Measurements from ENCODE around the gene MAPK8IP2. TPM values are rescaled to one million over a fixed set of nuclear protein-coding genes. Genes with fewer than 3 reads are reported as not detected.

MAPK8IP2 gene
- total RNA-seq, 1 donor from 2014 or later: 0.62 TPM

DNA sequence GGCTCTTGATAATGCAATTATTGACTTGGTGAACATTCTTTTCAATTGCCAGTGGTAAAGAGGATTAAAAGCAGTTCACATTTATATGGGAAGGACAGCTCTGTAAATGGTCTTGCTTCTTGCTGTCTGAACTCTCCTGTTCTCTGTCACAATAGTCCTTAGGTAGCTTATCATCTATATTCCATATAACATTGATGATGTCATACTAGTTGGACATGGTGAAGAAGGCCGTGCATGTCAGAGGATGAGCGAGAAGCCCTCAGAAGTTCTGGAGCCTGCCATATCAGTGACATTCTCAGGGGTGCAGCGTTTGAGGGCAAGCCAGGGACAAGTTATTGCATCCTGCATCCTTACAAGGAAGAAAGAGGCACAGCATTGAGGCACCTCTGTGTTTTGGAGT is 15.4 kb upstream of the MAPK8IP2 start:
- intact Hi-C loops (cut with DNase I): no loop called here
- ATAC-seq (ENCODE audit: poor library complexity): no peak
- DNase-seq: no peak

DNA sequence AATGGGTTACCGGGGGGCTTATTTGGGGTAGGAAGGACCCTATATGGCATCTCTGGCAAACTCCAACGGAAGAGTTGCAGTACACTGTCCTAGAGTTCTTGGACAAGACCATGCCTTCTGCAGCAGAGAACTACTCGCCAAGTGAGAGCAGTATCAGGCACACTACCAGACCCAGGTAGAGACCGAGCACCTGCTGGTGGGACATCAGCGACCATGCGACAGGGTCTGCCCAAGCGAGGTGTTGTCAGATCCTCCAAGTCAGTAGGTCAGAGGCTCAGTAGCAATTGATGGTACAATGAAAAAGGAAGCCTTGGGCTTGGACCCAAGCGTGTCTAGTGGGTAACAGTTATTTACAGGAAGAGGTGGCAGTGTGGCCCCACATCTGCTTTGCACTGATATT is 14.8 kb upstream of the MAPK8IP2 start:
- DNase-seq (no peak), ATAC-seq (ENCODE audit: poor library complexity) (no peak)
- intact Hi-C loops (cut with DNase I): no loop called here

DNA sequence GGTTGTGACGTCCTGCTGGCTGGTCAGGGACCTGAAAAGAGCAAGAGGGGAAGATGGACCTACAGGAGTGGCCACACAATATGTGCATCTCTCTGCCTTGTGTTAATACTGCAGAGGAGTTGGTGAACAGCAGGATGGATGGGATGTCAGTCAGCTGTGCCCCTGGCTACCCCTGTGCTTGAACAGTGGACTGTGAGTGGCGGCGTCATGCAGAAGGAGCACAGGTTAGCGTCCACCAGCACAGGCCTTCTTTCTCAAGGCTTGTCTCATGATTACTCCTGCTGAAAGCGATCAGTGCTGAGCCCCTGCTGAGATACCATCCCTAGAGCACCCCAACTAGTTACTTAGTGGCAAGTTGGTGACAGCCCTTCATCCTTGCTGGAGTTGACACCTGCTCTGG is 14.2 kb upstream of the MAPK8IP2 start:
- intact Hi-C loops (cut with DNase I): no loop called here
- ATAC-seq (ENCODE audit: poor library complexity) (no peak), DNase-seq (no peak)

DNA sequence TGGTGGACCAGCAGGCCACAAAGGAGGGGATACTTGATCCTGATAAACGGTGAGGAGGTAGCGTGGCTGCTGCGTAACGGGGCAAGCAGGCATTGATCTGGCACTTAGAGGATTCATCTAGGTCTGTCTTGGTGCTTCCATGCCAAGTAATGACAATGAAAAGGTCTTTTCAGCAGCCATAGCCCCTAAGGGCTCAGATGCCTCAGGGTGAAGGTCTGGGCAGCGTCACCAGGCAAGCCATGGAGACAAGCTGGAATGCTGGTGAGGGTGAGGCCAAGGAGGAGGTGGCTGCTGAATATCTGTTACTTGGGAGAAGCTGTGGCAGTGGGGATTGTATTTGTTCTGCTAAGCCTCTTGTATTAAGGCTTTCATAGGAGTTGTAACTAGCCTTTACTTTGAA is 13.2 kb upstream of the MAPK8IP2 start:
- ATAC-seq (ENCODE audit: poor library complexity): no peak
- no peak for DNase-seq

DNA sequence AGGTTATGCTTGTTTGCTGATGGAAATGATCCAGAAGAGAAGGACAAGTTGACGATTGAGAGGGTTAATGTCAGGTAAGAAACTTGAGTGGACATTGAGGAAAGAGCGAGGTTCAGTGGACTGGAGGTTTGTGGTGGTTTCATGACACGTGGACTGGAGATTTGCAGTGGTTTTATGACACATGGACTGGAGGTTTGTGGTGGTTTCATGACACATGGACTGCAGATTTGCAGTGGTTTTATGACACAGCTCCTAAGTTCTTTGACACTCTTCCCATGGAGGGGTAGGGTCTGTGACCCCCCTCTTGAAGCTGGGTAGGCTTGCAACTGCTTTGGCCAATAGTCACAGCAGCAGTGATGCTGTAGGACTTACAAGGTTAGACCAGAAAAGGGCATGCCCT is 5.4 kb upstream of the MAPK8IP2 start:
- no peak for DNase-seq
- ATAC-seq (ENCODE audit: poor library complexity): no peak
- intact Hi-C loops (cut with DNase I): no loop called here

More for the DNA sequence above, 13.2 kb upstream of the MAPK8IP2 start:
- intact Hi-C loops (cut with DNase I): no loop called here

DNA sequence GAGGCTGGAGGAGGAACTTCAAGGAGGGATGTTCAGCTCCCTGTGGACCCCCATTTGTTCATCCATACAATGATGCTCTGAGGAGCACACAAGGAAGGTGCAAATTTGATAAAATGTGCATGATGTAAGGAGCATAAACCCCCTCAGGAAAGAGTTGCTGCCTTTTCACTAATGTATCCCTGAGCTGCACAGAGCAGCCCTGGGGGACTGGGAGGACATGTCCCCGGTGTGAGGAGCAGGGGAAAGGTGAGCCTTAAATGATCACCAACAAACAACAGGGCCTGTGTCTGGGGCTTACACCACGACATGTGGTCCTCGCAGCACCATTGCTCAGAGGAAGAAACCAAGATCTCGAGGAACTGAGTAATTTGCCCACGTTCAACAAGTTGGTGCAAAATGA is 3.5 kb upstream of the MAPK8IP2 start:
- intact Hi-C loops (cut with DNase I): no loop called here
- no peak for ATAC-seq (ENCODE audit: poor library complexity)
- DNase-seq: no peak

DNA sequence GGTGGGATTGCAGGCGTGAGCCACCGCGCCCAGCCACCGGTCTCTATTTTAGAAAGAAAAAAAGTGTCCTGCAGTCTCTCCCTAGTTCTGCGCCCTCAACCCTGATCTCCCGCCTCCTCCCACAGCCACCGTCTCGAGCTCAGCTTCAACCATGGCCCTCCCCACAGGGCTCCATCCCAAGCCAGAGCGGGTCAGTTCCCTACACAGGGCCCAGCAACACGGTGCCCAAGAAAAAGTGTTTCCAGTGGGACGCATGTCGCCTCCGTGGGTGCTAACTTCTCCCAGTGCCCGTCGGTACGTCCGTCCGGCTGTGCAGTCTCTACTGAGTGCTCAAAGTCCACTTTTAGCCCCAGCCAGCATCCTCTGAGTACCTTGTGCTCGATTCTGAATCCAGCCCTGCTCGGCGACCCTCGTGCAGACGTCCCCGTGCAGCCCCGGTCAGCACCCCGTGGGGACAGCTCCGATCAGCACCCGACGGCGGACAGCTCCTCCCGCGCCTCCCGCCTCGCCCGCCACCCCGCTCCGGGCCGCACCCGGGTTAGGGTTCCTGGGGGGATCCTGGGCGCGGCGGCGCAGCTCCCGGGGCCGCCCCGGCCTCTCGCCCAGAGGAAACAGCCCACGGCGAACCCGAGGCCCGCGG is 657 bp upstream of the MAPK8IP2 start:
- DNase-seq (peak; percentile 66), ATAC-seq (ENCODE audit: poor library complexity) (peak; percentile 93)
- intact Hi-C loops (cut with DNase I): no loop called here

DNA sequence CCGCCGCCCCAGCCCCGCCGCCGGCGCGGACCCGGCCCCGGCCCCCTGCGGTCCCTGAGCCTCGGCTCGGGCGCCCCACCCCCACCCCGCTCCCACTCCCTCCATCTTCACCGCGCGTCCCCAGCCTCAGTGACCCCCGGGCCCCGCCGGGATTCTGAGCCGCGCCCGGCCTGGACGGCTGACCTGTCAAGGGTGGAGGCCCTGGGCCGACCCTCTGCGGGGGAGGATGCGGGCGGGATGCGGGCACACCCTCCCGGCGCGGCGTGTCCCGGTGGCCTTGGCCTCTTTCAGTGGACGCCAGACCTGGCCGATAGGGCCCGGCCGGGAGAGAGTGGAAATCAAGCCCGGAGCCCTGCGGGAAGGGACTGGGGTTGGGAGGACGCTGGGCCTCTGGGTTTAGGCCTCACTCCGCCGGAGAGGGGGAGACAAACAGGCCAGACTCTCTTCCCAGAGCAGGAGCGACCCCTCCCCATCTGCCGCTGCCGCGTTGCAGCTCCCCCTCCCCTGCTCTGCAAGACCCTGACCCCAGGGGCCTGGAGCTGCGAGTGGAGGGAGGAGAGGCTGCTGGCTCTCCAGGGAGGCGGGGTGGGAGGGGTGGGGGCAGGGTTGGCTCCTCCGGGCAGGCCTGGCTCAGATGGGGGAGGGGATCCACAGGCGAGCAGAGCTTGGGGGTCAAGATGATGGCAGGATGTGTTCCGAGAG is 525 bp downstream of the MAPK8IP2 start:
- DNase-seq: no peak
- intact Hi-C loops (cut with DNase I): no loop called here
- no peak for ATAC-seq (ENCODE audit: poor library complexity)

DNA sequence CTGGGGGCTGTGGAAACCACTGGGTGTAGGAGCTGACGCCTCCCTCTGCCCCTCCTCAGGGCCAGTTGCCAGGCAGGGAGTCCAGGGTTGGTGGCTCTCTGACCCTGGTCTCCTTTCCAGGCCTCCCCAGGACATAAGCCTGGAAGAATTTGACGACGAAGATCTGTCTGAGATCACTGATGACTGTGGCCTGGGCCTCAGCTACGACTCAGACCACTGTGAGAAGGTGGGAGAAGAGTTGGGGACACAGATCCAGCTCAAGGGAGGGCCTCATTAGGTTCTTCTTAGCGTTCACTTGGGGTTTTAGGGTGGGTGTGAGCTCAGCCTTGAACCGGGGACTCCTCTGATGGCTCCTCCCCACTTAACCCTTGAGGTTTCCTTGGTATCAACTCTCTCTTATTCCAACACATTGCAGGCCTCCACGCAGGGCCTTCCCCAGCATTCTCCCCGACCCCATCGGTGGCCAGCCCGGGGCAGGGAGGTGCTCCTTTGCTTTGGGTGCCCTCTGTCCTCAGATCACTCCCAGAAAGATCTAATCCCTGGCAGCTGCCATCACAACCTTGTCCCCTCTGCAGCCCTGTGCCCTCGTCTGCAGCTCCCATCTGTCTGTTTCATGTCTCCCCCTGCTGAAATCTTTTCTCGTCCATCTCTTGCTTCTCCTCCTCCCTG is 1.2 kb downstream of the MAPK8IP2 start:
- DNase-seq: no peak
- intact Hi-C loops (cut with DNase I): no loop called here
- no peak for ATAC-seq (ENCODE audit: poor library complexity)

DNA sequence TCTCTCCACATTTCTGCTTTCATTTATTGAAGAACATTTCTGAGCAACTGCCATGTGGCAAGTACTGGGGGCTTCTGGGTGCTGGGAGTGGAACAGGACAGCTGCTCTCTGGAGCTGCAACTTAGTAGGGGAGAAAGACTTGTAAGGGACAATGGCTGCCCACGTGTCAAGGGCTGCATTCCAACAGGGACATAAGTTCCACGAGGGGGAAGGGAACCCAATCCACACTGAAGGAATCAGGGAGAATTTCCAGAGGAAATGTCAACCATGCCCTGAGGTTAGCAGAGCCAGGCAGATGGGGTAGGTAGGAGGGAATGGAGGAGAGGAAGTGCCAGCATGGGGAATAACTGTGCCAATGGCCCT is 1.7 kb downstream of the MAPK8IP2 start:
- DNase-seq (no peak), ATAC-seq (ENCODE audit: poor library complexity) (no peak)
- intact Hi-C loops (cut with DNase I): no loop called here

DNA sequence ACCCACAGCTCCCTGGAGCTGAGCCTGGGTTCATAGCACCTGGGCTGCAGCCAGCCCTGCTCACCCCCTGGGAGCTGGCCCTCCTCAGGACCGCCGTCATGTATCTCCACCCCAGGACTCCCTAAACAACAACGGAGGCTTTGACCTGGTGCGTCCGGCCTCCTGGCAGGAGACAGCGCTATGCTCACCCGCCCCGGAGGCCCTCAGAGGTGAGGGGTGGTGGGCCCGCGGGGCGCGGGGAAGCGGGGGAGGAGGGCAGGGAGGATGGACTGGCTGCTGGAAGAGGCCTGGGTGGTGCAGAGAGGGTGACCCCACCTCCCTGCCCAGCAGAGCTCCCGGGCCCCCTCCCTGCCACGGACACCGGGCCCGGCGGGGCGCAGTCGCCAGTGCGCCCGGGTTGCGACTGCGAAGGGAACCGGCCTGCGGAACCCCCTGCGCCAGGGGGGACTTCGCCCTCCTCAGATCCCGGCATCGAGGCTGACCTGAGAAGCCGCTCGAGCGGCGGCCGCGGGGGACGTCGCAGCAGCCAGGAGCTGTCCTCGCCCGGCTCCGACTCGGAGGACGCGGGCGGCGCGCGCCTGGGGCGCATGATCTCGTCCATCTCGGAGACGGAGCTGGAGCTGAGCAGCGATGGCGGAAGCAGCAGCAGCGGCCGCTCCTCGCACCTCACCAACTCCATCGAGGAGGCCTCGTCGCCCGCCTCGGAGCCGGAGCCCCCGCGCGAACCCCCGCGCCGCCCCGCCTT is 3.1 kb downstream of the MAPK8IP2 start:
- ATAC-seq (ENCODE audit: poor library complexity): no peak
- intact Hi-C loops (cut with DNase I): no loop called here
- DNase-seq: no peak

DNA sequence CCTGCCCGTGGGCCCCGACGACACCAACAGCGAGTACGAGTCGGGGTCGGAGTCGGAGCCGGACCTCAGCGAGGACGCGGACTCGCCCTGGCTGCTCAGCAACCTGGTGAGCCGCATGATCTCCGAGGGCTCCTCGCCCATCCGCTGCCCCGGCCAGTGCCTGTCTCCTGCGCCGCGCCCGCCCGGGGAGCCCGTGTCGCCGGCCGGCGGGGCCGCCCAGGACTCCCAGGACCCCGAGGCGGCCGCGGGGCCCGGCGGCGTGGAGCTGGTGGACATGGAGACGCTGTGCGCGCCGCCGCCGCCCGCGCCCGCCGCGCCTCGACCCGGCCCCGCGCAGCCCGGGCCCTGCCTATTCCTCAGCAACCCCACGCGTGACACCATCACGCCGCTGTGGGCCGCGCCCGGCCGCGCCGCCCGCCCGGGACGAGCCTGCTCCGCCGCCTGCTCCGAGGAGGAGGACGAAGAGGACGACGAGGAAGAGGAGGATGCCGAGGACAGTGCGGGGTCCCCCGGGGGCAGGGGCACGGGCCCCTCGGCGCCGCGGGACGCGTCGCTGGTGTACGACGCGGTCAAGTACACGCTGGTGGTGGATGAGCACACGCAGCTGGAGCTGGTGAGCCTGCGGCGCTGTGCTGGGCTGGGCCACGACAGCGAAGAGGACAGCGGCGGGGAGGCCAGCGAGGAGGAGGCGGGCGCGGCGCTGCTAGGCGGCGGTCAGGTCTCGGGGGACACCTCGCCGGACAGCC is 3.8 kb downstream of the MAPK8IP2 start:
- DNase-seq: no peak
- intact Hi-C loops (cut with DNase I): no loop called here
- no peak for ATAC-seq (ENCODE audit: poor library complexity)

DNA sequence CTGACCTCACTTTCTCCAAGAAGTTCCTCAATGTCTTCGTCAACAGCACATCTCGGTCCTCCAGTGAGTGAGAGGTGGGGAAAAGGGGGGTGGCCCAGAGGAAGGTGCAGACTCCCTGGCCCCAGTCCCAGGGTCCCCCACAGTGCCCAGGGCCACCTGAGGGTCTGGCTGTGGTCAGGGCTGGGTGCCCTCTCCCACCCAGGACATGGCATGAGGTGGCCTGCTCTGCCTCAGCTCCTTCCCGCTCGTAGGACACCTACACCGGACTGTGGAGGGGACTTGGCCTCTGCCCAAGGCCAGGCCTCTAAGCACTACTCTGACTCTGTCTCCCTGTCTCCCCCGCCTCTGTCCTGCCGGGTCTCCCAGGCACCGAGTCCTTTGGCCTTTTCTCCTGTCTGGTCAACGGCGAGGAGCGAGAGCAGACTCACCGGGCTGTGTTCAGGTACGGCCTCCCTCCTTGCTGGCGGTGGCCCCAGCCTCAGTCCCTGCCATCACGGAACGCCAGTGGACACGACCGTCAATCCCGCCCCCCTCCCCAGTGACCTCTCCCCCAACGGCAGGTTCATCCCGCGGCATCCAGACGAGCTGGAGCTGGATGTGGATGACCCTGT is 4.5 kb downstream of the MAPK8IP2 start:
- ATAC-seq (ENCODE audit: poor library complexity) (no peak), DNase-seq (no peak)
- intact Hi-C loops (cut with DNase I): no loop called here

DNA sequence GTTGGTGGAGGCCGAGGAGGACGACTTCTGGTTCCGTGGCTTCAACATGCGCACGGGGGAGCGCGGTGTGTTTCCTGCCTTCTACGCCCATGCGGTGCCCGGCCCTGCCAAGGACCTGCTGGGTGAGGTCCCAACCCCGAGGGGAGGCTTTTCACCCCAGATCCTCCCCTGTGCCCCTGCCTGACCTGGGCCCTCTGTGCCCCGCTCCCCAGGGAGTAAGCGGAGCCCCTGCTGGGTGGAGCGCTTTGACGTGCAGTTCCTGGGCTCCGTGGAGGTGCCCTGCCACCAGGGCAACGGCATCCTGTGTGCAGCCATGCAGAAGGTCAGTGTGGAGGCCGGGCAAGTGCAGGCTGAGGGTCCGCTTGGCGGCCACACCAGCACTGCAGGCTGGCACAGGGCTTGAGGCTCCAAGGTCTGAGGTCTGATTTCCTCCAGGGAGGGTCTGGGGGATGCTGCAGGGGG is 5.1 kb downstream of the MAPK8IP2 start:
- DNase-seq: no peak
- intact Hi-C loops (cut with DNase I): no loop called here
- no peak for ATAC-seq (ENCODE audit: poor library complexity)

DNA sequence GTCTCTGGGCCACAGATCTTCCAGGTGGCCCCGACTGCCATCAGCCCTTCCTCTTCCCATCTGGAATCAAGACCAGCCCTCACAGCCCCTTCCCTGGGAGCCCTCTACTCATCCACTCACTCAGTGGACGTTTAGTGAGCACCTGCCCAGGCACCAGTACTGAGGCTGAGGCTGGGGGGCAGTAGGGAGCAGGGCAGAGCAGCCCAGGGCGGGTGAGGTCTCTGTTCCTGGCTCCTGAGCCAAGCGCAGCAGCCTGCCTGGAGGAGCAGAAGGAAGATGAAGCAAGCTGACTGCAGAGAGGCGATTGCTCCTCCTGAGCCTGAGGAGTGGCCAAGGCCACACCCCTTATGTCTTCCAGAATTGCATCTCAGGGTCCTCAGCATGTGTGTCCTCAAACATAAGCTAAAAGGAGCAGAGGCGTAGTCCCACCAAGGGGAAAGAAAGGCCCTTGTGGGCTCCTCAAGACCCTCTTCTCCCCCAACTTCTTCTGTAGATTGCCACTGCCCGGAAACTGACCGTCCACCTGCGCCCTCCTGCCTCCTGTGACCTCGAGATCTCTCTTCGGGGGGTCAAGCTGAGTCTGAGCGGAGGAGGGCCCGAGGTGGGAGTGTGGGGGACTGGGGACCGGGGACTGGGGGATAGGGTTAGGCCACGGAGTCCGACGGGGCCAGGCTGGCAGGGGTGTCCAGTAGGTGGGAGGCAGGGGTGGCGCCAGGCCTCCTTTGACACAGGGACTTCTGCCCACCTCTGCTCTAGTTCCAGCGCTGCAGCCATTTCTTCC is 5.8 kb downstream of the MAPK8IP2 start:
- no peak for DNase-seq
- intact Hi-C loops (cut with DNase I): no loop called here
- ATAC-seq (ENCODE audit: poor library complexity): no peak

DNA sequence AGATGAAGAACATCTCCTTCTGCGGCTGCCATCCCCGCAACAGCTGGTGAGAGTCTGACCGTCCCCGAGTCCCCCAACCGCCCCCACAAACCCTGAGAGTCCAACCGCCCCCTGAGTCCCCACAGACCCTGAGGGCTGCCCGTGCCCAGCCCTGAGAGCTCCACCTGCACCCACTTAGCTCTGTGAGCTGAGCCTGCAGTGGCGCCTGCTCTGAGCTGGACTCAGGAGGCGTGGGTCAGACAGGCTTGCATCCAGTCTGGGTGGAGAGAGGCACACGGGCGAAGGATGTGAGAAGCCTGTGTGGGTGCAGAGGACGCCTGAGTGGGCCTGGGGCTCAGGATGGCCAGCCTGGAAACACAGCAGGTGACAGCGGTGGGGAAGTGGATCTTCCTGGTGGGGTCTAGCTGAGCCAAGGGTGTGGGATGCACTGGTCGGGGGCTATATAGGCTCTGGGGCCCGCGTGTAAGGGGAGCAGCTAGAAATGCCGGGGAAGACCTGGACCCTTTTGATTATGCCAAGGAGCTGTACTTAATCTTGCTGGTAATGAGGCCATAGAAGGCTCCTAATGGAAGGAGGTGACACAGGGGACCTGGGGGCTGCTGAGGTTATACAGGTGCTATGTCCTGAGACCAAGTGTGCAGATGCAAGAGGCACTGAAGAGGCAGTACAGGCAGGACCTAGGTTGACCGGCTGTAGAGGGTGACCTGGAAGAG is 6.5 kb downstream of the MAPK8IP2 start:
- intact Hi-C loops (cut with DNase I): no loop called here
- ATAC-seq (ENCODE audit: poor library complexity): no peak
- no peak for DNase-seq

DNA sequence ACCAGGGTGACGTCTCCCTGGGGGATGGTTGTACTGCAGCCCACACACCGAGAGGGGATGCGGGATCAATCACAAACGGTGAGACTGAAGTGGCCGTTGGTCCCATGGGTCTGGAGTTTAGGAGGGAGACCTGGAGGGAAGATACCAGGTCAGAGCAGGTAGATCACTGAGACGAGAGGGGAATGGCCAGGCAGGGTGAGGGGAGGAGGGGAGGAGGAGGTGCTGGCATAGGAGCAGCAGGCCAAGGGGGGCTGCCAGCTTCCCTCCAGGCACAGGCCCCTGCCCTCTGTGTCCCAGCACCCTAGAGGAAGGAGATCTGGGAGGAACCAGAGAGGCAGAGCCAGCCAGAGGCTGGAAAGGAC is 7.0 kb downstream of the MAPK8IP2 start:
- intact Hi-C loops (cut with DNase I): no loop called here

More for the DNA sequence above, 7.0 kb downstream of the MAPK8IP2 start:
- no peak for ATAC-seq (ENCODE audit: poor library complexity)
- no peak for DNase-seq

Measured in Right ventricle myocardium superior (tissue), 1 donor.